HL-60 (cell line): Measurements from ENCODE around the gene TBX5.

Experiments
- DNase-seq, 2 experiments: peaks; one replicate each; pipeline ENCODE4 v3.0.0-alpha.2; 2010 to 2020; ENCODE audit warnings: low read depth in 1 of 2, low spot score in 1 of 2
- H3K27ac ChIP-seq: fragments of 250-450 bp; sonication (Bioruptor Pico); replicated peaks from 2 replicates; pipeline ENCODE4 v1.5.1; 2020; ENCODE audit warnings: mild to moderate bottlenecking, moderate library complexity
- H3K27me3 ChIP-seq: fragments of 250-450 bp; sonication (Bioruptor Pico); 2 replicates; pipeline ENCODE4 v1.5.1; 2021; ENCODE audit warnings: mild to moderate bottlenecking, moderate library complexity; ENCODE audit not compliant: insufficient read depth, poor library complexity, severe bottlenecking
- H3K4me3 ChIP-seq: replicated peaks from 2 replicates; pipeline ENCODE4 v1.5.1; 2011; ENCODE audit warnings: mild to moderate bottlenecking, control low read depth, low read length; ENCODE audit not compliant: insufficient read depth
- CTCF ChIP-seq: IDR thresholded peaks from one replicate; pipeline ENCODE4 v1.5.1; 2011; ENCODE audit warnings: low read length, control low read depth, inconsistent platforms; ENCODE audit not compliant: insufficient read depth
- GABPA ChIP-seq: IDR thresholded peaks from 2 replicates; pipeline ENCODE4 v1.6.1; 2012; ENCODE audit warnings: low read depth
- POLR2AphosphoS5 ChIP-seq: IDR thresholded peaks from 2 replicates; pipeline ENCODE4 v1.6.1; 2012; ENCODE audit warnings: low read depth
- REST ChIP-seq: IDR thresholded peaks from 2 replicates; pipeline ENCODE4 v1.6.1; 2012; ENCODE audit warnings: low read depth; ENCODE audit not compliant: insufficient replicate concordance
- SPI1 ChIP-seq: IDR thresholded peaks from 2 replicates; pipeline ENCODE4 v1.6.1; 2012; ENCODE audit warnings: low read depth, mild to moderate bottlenecking, borderline replicate concordance

Gene TBX5

GRCh38 chr12:114316076-114316475, 89.9 kb downstream of the TBX5 start:
- no peak for DNase-seq
- TF ChIP-seq POLR2AphosphoS5: no peak
- no peak for TF ChIP-seq SPI1
- TF ChIP-seq CTCF: no peak
- no peak for TF ChIP-seq GABPA
- no peak for TF ChIP-seq REST
- H3K27ac ChIP-seq: no peak overlapping the region
- no peaks in the 10 kb centered on the region for H3K27me3 ChIP-seq
- no peak overlapping the region for H3K4me3 ChIP-seq

GRCh38 chr12:114314974-114315720, 90.8 kb downstream of the TBX5 start:
- TF ChIP-seq GABPA (no peak), POLR2AphosphoS5 (no peak), SPI1 (no peak), REST (no peak), CTCF (no peak)
- no peak overlapping the region for H3K4me3 ChIP-seq

GRCh38 chr12:114314403-114314802, 91.5 kb downstream of the TBX5 start:
- Histone ChIP-seq H3K4me3 (no peak overlapping the region), H3K27me3 (no peaks in the 10 kb centered on the region), H3K27ac (no peak overlapping the region)
- TF ChIP-seq SPI1 (no peak), POLR2AphosphoS5 (no peak), REST (no peak), GABPA (no peak), CTCF (no peak)
- no peak for DNase-seq

More at GRCh38 chr12:114314974-114315720, 90.8 kb downstream of the TBX5 start:
- Histone ChIP-seq H3K27me3 (no peaks in the 10 kb centered on the region), H3K27ac (no peak overlapping the region)
- no peak for DNase-seq
